HG03457 (cell line): ENCODE data around the gene ARAP1.
A peak's percentile ranks its signal among the peaks of the same experiment; 100 is the strongest.

Experiments
- ATAC-seq: cut with Tn5 transposase; IDR thresholded peaks from one replicate; pipeline ENCODE4 v1.9.1; 2021; ENCODE audit warnings: moderate number of reproducible peaks; ENCODE audit not compliant: unreplicated experiment

The ARAP1 gene

DNA sequence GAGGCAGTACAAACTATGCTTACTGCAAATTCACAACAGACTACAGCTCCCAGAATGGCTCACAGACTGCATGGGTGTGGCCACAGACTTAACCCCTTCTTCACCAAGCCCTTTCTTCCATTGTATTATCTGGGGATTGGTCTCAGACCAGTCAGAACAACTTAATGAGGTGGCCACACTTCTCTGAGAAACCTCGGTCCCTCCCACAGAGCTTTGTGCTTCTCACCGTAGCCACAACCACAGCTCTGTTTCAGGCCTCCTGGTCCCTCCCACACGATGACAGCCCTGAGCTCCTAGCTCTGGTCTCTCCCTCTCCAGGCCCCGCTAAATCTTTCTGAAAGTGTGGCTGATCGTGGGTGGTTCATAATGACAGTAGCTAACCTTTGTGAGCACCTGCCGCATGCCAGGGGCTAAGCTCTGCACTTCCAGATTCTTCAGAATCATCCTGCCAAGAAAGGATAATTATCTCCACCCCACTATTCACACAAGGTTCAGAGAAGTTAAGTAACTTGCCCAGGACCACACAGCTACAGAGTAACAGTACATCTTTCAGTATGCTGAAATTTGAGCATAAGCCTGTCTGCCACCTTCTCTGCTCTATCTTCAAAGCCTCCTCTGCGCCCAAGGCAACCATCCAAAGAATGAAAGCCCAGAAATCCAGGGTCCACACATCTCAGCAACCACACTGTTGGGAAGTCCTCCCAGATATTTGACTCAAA lies 83.4 kb downstream of the ARAP1 start:
- ATAC-seq: peak; percentile 64

DNA sequence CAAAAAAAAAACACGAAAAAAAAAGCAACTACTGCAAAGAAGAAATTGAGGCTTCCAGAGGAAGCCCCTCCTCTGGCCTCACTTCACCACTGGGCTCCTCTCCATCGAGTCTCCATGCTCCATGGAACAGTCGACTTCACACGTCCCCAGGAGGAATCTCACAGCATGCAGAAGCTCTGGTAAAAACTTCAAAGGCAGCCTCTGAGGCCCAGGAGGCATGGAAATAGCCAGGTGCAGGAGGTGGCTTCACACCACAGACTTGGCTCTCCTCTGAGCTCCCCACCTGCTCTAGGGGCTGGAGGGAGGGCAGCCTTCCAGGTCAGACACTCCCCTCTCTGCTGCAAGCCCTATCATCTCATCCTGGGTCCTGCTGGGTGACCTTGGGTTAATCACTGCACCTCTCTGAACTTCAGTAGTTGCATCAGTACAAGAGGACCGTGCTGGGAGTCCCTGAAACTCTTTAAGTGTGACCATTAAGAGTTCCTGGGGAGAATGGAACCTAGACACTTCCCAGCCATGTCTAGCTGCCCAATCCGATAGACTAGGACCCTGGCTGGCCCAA lies 86.2 kb downstream of the ARAP1 start:
- no peak for ATAC-seq

DNA sequence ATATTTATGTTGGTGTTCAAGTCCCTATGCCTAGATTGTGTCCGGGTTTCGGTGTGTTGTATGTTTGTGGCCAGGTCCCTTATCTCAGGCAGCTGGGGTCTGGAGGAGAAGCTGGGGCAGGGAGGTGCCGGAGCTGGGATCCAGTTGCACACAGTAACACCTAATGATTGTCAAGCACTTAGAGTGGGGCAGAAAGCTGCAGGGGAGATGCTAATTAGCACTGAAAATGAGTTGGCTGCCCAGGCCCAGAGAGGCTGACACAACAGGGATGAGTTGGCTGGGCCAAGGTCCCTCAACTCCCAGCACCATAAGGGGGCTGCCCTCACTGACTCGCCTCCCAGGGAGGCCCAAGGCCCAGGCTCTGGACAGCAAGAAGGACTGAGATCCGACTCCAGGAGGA lies 90.2 kb downstream of the ARAP1 start:
- ATAC-seq: no peak

DNA sequence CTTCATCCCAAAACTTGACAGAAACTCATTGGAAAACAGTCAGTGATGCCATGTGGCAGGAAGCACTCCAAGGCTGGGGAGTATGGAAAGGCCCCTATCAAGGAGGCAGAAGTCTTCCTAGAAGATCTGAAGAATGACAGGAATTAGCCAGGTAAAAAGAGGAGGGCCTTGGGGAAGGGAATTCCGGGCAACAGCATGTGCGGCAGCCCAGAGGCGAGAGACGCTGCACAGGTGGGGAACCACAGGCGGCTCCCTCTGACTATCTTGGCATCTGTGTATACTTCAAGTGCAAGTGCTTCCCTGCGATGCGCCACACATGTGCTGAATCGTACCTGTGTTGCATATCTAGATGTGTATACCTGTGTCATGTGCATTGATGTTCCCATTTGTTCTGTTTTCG lies 90.7 kb downstream of the ARAP1 start:
- no peak for ATAC-seq

DNA sequence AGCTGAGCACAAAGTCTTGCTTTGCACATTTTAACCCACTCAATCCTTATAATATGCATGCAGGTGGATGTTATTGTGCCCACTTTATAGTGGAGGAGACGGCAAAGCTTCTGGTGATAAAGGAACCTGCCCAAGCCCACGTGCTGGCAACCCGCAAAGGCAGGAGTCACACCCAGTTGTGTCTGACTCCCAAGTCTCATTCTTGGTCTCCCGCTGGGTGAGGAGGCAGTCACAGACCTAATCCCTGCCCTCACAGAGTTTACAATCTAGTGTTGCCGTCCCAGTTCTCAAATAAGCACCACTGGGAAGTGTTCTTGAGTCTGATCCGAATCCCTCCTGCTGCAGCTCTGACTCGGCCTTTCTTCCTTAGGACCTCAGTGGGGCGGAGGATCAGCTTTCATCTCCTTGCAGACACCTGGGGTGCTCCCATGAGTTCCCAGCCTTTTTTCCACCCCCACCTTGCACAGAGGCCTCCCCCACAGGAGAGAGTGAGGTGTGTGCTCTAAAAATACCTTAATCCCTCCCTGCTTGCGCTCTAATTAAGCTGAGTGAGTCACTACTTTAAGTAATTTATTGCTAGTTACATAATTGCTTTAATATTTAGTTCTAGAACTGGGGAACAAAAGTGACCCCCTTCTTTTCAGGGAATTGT lies 93.1 kb downstream of the ARAP1 start:
- ATAC-seq: no peak

DNA sequence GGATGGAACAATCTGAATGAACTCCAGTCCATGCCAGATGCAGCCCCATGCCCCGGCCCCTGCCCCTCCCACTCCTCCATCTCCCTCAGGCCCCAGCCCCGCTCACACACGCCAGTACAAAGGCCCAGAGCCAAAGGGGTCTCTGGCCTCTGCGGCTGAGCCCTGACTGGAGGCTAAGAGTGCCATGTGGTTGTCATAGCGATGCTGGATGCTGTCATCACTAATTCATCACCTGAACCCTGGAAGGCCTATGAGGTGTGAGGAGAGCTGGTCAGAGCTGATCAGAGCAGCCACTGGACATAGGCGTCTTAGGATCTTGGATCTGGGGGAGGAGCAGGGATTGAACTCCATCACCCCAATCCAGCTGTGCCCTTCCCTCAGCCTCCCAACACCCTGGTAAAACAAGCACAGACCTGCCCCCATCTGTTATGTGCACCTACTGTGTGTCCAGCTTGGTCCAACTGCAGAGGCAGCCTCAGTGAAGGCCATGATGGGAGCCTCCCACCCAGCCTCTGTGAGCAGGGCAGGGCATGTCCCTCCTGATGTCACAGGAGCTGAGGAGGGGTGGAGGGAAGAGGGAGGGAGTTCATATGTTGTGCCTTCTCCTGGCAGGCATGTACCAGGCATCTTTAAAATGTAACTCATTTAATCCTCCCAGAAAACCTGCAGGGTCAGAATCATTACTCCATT lies 94.7 kb downstream of the ARAP1 start:
- no peak for ATAC-seq

DNA sequence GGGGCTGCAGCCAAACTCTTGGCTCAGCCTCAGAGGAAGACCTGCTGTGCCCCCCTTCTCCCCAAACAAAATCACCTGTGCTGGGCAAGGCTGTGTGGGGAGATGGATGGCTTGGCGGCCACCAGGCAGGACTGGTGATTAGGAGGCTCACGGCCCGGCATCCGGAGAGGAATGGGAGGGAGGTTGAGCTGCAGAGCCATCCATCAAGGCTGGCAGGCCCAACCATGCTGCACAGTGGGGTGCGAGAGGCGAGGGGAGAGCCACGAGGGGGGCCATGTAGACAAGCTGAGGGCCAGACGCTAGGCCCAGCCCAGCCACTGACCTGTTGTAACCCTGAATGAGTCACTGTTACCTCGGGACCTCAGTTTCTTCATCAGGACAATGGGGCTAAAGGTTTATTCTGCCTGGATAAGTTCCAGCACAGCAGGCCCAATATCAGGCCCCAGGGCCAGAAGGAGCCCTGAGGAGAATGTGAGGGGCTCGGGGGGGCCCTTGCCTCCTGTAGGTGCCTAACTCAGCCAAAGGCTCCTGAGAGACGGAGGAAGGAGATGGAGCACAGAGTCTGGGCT lies 96.2 kb downstream of the ARAP1 start:
- no peak for ATAC-seq

DNA sequence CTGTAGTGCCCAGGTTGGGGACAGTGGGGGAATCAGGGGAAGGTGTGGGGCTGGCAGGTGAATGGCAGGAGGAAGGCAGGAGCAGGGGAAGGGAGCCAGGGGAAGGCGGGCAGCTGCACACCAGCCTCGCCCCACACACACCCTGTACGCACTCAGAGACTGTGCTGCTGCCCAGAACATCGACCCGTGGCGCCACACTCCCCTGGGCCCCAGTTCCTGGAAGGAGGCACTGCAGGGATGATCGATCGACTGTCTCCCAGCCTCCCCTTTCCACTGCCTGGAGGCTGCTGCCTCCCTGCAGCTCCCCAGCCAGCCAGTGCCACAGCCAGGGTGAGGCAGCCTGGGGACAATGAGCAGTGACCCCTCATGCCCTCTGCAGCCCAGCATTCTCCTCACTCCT lies 97.2 kb downstream of the ARAP1 start:
- ATAC-seq: no peak

DNA sequence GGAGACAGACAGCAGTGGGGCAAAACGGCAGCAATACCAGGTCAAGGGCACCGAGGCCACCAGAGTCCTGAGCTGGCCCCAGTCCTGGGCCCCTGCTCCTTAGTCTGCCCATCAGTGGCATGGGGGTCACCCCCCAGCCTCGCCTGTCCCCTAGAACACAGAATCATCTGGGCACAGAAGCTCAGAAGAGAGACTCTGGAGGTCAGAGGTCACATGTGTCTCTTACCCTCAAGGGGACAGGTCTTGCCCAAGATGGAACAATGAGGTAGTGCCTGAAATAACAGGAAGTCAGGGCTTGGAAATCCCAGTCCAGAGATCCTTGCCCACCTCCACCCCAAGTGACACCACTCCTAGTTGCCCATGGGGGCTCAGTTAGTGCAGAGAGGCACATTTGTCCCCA lies 98.6 kb downstream of the ARAP1 start:
- ATAC-seq: no peak

DNA sequence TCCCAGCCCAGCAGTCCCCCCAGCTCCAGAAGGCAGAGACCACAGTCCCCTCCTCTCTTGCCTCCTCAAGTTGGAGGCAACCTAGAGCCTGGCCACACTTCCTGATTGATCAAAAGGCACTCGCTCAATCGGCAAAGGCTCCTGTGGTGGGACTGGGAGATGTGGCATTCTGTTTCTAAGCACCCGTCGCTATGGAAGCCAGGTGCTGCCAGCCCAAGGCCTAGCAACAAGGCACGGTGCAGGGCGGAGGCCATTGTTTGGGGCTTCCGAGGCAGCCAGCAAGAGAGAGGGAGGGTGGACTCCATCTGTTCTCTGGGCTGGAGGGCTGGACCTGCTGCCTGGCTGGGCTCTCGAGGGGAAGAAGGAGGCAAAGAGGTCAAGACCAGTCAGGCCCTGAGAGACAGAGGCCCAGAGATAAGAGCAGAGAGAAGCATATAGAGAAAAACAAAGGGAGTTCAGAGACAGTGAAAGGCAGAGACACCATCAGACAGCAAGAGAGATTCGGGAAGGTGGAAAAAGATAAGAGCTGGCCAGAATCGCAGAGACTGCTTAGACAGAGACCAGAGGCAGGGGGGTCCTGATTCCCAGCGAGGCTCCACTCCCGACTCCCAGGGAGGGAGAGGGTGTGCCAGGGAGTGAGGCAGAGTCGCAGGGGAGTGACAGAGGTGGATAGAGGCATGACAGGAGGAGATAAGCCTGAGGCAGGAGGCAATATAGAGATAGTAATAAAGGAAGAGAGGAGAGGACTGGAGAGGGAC lies 99.2 kb downstream of the ARAP1 start:
- ATAC-seq: no peak

DNA sequence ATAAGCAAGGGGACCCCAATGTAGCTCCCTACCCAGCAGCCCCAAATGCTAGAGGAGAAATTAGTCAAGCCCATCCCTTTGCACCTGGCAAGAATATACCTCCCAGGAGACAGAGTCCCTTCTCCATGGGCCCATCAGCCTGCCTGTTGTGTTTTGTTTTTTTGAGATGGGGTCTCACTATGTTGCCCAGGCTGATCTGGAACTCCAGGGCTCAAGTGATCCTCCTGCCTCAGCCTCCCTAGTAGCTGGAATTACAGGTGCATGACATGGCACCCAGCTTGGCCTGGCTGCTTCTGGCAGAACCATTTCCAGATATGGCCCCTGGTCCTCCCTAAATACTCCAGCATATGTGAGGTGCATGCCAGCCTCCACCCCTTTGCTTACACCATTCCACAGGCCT lies 100.1 kb downstream of the ARAP1 start:
- ATAC-seq: no peak

DNA sequence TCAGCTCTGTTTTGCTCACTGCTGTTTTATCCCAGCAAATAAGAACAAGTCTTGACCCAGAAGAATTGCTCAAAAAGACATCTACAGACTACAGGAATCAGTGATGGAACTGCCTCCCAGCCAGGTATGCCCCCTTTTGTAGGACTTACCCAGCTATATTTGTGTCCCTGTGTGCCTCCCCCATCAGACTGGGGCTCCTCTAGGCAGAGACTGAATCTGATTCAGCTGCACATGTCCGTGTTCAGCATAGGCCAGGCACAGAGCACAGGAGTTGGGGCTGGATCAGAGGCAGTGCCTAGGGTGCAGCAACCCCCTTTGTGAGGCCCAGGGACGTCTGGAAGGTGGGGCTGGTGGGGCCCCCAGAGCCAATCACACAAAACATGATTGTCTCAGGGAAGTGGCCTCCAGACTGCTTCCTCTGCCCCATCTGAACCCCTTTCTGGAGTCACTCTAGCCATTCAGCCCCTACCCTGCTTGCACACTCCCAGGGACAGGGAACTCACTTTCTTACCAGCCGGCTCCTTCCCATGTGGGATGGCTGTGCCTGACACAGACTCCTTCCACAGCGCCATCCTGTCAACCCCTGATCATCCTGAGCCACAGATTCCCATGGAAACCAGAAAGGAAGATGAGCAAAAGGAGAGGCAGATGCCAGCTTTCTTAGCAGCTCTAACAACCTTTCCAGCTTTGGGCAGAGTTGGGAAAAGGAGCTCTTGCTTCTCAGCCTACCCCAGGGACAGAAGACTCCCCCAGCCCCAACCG lies 102.8 kb downstream of the ARAP1 start:
- ATAC-seq: no peak

DNA sequence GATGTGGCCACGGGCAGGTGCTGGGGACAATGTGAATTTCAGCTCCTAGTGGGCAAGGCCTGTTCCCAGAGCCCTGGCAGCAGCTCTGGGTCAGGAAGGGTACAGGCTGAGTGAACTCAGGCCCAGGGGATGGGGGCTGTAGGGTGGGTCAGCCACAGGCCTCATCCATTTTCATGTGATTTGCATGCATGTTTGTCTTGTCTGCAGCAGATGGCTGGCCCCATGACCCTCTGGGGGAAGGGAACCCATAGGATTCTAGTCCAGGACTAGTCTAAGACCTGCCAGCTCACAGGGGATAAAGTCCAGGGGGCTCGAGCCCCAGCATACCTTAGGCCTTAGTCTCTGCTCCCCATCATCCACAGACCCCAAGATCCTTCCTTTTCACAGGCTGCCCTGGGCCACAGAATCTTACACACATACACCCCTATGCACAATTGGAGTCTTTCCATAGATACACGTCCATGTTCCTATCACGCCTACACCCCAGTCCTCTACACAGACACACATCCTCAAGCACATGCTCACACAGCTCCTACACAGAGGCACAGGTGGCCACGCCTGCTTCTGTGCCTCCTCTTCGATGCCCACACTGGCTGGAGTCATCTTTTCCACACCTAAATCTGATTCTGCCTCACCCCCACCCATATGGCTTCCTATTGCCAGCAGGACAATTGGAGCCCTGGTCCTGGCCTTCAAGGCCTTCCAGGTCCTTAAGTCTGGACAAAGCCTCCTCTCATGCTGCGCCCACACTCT lies 103.6 kb downstream of the ARAP1 start:
- no peak for ATAC-seq

DNA sequence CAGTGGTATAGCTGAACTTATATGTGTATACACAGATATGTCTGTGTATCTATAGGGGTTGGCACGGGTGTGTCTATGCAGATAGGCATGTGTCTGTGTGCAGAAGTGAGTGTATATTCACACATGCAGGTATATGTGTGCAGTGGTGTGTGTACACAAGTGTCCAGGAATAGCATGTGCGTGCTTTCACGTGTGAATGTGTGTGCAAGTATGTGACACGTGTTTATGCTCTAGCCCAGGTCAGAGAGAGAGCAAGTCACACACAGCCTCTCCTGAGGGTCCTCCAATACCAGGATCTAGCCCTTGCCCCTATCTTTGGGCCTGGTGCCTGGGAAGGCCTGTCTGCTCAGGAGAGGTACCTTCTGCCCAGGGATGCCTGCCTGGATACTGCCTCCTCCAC lies 104.3 kb downstream of the ARAP1 start:
- ATAC-seq: no peak

DNA sequence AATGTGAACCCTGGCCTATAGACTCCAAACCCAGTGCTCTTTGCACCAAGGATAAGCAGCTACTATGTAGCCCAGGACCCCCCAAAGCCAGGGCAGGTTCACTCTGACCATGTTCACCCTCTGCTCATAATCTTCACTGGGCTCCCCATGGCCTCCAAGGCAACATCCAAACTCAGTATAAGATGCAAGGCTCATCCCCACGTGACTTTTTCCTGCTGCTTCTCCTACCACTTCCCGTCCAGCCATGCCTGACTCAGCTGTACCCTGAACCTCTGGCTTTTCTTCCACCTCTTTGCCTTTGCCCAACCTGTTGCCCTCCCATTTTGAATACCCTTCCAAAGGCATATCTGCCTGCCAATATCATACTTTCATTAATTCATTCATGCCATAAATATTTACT lies 105.7 kb downstream of the ARAP1 start:
- ATAC-seq: no peak

DNA sequence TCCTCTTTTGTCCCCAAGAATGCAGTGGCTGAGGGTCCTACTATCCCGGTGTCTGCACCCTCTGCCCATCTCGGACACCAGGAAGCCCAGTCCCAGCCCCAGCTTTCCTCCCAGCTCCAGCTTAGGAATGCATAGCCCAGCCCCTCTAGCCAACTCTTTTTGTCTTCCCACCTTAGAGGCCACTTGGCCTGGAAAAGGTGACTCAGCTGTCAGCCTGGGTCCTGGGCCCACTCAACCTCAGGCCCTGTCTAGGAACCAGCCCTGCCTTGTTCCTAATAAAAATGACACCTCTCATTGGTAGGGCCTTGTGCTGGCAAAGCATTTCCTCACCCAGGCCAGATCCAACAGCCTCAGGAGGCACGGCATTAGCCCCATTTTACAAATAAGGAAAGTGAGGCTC lies 106.2 kb downstream of the ARAP1 start:
- no peak for ATAC-seq

DNA sequence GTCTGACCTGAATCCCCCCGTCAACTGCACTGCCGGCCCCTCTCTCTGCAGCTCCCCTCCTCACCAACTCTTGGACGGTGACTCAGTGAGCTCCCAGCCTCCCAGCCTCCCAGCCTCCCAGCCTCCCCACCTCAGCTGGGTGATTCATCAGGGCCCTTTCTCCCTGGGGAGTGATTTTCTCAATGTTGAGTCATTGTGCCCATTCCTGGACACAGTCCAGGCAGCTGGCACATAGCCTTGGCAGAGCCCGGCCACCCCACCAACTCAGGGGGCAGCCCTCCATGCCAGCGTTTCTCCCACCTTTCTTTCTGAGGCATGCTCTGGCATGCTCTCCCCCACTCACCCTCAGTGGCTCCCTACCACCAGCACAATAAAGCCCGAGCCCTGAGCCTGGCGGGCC lies 108.7 kb downstream of the ARAP1 start:
- ATAC-seq: no peak

DNA sequence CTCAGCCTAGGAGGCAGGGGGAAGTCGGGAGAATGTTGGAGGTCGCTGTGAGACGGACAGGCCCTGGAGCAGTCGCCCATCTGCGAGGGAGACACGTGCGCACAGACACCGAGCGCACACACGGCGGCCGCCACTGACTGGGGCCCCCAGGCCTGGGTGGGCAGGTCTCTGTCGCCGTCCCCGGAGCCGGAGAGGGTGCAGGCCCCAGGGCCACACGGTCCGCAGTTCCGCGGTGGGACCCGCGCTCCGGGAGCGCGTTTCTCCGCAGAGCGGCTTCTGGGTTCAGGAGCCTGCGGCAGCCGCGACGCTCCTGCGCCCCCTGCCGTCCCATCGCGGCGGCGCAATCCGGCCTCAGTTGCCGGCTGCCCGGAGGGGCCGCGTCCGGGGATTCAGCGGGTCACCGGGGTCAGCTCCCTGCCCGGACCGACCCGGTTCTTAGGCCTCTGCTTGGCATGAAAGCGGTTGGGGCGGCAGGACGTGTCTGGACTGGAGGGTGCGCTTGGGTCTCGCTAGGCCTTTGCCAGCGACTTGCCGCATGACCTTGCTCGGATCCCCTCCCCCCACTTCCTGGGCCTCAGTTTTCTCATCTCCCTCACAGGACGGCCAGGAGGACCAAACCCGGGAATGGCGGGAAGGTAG lies 109.2 kb downstream of the ARAP1 start:
- ATAC-seq: no peak
